Measurements from ENCODE around the gene ATP13A3. TPM values are rescaled to one million over a fixed set of nuclear protein-coding genes. Genes with fewer than 3 reads are reported as not detected.
A peak's percentile ranks its signal among the peaks of the same experiment; 100 is the strongest.
"Not testable (repeated sequence)": the region's sequence is repeated elsewhere in the genome, so short reads cannot be mapped to it uniquely, and the experiment has no call there.

The ATP13A3 gene
- polyA plus RNA-seq, 3 donors: 94.1 to 114 (median 106) TPM

DNA sequence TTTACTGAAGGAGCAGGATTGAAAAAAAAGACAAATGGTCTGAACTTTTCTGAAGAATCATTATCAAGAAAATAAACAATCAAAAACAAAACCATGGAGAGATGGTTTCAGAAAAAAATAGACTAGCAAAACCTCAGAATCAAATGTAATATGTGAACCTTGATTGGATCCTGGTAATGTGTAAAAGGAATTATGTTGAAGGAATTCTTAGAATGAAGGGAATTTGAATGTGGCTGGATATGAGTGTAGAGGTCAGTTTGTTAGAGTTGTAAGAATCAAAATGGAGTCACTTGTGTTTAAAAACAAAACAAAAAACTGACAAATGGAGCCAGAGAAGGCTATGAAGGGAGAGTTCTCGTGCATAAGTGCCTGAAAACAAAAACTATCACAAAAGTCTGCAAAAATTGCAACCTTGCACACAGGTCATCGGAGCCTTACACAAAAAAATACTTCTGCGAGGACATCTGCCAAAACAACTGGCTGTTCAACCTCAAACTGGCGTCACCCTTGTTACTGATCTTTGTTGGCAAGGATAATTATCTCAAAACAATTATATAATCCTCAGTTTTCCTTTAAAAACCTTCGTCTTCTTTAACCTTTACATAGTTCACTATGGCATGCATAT, 19.1 kb upstream of the ATP13A3 start:
- no peak for DNase-seq (ENCODE audit: extremely low read depth in 1 of 11, low read depth in 9 of 11, low spot score in 4 of 11)

DNA sequence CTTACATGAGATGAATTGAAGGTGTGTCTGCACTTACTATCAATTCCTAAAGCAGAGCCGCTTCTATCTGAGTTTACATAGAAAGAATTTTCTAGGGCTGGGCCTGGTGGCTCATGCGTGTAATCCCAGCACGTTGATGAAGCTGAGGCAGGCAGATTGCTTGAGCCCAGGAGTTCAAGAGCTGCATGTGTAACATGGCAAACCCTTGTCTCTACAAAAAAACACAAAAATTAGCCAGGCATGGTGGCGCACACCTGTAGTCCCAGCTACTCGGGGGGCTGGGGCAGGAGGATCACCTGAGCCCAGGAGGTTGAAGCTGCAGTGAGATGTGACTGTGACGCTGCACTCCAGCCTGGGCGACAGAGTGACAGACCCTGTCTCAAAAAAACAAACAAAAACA, 18.1 kb upstream of the ATP13A3 start:
- no peak for DNase-seq (ENCODE audit: extremely low read depth in 1 of 11, low read depth in 9 of 11, low spot score in 4 of 11)

DNA sequence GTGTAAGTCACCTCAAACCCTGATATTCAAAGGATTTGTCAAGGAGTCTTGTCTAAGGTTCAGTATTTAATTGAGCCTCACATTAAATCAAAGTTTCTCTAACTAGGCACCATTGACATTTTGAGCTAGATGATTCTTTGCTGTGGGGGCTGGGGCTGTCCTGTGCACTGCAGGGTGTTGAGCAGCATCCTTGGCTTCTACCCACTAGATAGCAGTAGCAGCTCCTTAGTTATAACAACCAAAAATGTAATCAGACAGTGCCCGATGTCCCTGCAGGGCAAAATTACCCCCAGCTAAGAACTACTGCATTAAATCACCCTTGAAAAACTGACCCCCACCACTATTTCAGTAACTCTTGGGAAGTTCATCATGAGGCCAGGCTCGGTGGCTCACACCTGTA, 17.3 kb upstream of the ATP13A3 start:
- DNase-seq (ENCODE audit: extremely low read depth in 1 of 11, low read depth in 9 of 11, low spot score in 4 of 11): no peak

DNA sequence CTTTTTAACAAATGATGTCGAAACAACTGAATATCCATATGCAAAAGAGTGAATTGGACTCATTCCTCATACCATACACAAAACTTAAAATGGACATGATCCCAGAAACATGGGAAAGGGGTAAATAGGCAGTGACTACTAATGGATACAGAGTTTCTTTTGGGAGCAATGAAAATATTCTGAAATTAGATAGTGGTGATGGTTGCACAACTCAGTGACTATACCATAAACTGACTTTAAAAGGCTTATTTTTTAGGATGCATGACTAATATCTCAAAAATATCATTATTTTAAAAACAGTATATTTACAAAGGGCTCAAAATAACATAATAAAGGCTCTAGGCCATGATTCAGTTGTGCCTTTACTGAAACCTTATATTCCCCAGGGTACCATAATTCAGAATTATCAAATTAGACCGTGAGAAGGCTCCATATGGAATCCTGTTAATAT, 16.3 kb upstream of the ATP13A3 start:
- no peak for DNase-seq (ENCODE audit: extremely low read depth in 1 of 11, low read depth in 9 of 11, low spot score in 4 of 11)

DNA sequence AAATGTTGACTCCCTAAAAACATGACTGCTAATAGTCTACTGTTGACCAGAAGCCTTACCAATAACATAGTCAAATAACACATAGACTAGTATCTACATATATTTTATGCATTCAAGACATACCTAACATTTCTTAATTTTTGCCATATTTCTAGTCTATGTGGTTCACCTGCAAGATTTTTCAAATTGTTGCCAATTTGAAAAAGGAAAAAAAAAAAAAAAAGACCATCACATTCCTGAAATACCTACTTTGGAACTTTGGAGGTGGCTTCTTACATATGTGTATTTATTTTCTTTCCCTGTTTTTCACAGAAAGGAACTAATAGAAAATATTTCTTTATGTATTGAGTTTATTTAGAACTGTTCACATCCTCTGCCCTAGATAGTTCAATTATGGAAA, 13.4 kb upstream of the ATP13A3 start:
- no peak for DNase-seq (ENCODE audit: extremely low read depth in 1 of 11, low read depth in 9 of 11, low spot score in 4 of 11)

DNA sequence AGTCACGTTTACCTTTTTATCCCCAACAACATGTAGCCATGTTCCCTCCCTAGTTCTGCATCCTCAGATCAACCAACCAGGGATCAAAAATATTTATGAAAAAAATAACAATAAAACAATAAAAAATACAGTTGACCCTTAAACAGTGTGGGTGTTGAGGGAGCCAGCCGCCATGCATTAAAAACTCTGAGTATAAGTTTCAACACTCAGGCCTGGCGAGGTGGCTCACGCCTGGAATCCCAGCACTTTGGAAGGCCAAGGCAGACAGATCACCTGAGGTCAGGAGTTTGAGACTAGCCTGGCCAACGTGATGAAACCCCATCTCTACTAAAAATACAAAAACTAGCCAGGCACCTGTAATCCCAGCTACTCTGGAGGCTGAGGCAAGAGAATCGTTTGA, 12.7 kb upstream of the ATP13A3 start:
- not testable (repeated sequence) for DNase-seq (ENCODE audit: extremely low read depth in 1 of 11, low read depth in 9 of 11, low spot score in 4 of 11)

DNA sequence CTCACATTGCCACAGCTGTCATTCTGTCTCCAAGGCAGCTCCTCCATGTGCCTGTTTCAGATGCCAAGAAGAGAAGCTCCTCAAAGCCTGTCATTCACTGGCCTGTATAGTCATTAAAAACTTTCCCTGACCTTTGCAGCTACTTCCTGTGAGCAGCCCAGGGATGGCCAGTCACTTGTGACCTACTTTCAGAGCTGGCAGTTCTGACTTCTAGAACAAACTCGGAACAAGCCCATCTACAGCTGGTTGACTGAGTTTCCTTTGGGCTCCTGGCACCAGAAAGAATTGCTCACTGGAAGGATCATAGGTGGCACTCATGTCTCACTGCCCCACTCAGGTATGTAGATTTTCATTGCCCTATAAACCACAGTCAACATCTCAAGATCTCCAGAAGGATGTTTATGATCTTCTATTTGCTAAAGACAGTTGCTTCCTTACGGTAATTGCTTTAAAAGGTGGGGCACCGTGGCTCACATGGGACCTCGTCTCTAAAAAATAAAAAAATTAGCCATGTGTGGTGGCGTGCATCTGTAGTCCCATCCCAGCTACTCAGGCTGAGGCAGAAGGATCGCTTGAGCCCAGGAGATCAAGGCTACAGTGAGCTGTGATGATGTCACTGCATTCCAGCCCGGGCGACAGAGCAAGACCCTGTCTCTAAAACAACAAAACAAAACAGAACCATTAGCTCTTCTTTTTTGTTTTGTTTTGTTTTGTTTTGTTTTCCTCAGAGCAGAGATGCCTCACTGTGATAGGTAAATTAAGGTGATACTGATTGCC, 11.2 kb upstream of the ATP13A3 start:
- no peak for DNase-seq (ENCODE audit: extremely low read depth in 1 of 11, low read depth in 9 of 11, low spot score in 4 of 11)

DNA sequence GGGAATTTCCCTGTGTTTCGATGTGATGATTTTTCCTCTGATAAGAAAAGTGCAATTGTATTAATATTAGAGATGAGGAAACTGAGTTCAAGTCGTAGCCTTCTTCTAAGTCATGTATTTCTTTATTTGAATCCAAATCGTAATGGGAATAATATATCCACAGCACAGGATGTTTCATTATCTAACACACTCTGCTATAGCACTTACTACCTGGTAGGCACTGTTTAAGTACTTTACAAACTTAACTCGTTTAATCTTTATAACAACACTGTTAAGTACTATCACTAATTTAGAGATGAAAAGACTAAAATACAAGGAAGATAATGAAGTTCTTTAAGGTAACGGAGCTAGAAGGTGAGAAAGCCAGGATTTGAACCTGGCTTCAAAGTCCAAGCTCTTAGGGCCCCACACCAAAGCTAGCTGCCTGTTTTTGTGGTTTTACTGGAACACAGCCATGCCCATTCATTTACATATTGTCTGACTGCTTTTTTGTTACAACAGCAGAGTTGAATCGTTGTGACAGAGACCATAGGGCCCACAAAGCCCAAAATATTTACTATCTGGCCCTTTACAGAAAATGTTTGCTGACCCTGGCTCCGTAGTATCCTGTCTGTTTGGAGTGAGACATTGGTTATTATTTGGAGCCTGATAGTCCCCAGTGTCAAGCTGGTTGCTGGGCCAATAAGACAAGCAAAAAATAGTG, 9.6 kb upstream of the ATP13A3 start:
- DNase-seq (ENCODE audit: extremely low read depth in 1 of 11, low read depth in 9 of 11, low spot score in 4 of 11): no peak

DNA sequence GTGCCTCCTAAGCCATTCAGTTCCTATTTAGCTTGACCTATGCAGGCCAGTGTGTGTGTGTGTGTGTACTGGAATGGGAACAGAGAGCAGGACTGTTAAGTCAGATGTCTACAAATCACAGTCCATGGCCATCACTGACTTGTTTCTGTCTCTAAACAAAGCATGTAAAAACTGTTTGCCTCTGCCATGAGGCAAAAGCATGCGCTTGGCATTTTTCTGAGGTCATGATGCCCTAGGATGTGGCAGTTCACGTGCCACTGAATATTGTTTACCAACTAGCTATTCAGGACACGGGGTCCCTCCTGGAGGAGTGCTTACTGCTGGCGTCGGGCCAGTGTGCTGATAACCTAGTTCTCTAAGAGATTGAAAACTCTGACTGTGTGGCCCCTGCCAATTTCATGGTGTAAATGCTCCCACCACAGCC, 8.2 kb upstream of the ATP13A3 start:
- DNase-seq (ENCODE audit: extremely low read depth in 1 of 11, low read depth in 9 of 11, low spot score in 4 of 11): no peak

DNA sequence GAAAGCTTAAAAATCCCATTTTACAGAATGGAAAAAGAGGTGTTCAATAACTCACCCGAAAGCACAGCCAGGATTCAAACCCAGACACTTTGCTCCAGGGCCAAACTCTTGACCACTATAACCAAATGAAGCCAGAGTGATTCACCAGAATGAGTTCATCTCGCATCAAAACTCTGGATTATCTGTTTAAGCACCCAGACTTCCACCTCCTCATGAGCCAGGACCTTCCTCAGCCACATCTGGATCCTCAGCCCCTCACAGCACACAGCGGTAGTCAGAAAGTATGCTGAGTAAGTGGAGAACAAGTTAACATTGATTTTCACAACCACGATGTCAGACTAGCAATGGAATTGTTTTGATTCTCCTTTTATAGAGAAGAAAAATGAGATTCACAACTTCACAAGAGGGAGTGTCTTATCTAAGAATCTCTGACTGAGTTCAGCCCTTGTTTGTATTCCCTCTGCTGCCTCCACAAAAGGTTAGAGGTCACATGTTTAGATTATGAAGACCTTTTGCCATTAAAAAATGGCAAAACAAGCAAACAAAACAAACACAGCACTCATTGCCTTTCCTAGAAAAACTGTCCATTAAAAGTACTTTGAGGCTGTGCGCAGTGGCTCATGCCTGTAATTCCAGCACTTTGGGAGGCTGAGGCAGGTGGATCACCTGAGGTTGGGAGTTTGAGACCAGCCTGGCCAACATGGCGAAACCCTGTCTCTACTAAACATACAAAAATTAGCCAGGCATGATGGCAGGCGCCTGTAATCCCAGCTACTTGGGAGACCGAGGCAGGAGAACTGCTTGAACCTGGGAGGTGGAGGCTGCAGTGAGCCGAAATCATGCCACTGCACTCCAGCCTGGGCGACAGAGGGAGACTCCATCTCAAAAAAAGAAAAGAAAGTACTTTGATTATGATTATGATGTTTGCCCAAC, 7.5 kb upstream of the ATP13A3 start:
- not testable (repeated sequence) for DNase-seq (ENCODE audit: extremely low read depth in 1 of 11, low read depth in 9 of 11, low spot score in 4 of 11)

DNA sequence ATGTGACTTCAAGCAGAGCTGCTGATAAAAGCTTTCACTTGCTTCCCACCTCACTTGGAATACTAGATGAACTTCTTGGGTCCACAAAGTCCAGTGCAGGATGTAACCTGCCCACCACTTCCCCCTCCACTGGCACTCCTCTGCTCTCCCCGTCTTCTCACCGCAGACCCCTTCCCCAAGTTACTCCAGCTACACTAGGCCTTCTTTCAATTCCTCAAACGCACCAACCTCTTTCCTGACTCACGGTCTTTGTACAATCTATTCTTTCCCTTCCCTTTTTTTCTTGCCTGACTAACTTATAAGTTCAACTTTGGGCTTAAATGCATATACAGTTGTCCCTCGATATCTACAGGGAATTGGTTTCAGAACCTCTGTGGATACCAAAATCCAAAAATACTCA, 5.2 kb upstream of the ATP13A3 start:
- DNase-seq (ENCODE audit: extremely low read depth in 1 of 11, low read depth in 9 of 11, low spot score in 4 of 11): no peak

DNA sequence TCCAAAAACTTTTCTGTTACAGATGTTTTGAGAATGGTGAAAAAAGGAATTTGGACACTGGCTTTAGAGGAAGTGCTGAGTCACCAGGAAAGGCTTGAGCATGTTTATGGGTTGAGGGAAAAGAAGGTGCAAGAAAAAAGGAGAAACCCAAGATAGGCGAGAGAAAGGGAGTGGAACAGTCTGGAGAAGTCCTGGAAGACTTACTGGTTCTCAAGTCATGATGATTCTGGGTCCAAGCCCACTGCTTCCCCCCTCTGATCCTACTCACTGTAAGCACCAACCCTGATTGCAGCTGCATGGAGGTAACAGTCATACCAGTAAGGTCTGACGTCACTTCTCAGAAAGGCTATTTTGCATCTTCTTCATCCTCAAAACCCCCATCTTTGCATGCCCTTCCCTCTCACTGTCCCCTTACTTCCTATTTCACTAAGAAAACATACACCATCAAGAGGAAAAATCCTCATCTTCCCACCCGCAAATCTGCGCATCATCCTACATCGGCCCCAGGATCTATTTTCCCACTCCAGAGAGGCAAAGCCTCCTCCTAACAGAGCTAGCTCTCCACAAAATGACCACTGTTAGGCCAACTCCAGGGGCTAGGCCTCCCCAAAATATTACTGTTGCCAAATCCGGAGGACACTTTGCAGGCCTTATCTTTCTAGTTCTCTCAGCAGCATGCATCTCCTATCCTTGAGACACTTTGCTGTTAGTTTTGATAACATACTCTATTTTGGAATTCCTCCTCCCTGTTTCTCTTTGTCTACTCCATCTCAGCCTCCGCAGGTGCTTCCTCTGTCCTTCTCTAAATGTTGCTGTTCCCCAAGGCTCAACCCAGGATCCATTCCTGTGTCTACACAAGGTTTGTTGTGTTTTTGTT, 3.2 kb upstream of the ATP13A3 start:
- no peak for DNase-seq (ENCODE audit: extremely low read depth in 1 of 11, low read depth in 9 of 11, low spot score in 4 of 11)

DNA sequence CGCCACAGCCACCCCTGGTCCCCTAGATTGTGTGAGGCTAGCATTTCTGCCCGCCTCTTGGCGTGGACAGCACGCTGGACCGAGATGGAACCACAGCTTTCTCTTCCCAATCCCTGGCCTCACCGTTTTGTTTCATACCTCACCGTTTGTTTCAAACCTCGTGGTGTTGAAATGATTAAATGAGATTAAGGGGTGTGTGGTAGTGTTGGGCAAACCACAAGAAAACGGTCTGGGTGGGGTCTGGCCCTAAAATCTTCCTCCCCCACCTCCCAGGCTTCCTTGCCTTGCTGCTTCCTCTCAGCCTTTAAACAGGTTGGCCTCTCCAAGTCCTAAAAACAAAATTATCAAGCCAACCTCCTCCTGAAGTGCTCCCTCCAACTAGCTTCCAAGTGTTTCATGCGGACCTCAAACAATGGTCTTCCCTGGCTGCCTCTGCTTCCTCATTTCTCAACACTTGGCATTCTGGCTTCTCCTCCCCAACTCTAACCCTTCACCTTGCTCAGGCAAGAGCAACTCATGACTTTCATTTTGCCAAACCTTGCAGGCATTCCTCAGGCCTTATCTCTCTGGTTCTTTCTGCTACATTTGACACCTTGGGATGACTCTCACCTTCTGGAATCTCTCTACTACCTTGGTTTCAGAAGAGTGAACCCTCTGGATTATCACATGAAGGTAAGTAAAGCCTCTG, 1.4 kb upstream of the ATP13A3 start:
- no peak for DNase-seq (ENCODE audit: extremely low read depth in 1 of 11, low read depth in 9 of 11, low spot score in 4 of 11)

DNA sequence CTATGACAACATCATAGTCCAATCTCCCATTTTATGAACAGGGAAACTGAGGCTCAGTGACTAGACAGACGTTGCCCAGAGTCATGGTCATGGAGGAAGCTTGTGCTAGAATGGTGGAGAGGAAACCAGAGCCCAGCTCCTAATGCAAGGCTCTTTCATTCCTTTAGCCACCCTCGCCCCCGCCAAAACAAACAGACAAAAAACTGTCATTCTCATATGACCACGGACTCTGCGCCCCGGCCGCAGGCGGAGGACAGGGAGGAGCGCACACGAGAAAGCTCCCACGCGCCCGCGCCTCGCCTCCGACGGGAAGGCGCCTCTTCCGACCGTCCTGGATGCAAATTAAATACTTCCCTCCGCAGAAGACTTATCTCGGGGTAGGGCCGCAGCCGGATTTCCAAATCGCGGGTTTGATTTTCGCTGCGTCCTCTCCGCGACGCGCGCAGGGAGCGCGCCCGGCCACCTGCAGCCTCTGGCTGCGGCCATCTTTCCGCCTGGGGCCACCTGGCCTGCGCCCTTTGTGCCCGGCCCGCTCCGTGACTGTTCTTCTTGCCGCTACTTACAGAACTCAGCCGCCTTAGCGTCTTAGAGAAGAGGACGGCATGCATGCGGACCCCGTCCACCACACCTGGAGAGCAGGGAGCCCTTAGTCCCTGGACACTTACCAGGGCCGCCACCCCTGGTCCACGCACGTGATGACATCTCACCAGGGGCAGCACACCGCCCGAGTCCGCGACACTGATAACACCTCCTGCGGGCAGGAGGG, 670 bp upstream of the ATP13A3 start:
- peak in 2 of 11 donors; percentile 38 to 44 for DNase-seq (ENCODE audit: extremely low read depth in 1 of 11, low read depth in 9 of 11, low spot score in 4 of 11)

DNA sequence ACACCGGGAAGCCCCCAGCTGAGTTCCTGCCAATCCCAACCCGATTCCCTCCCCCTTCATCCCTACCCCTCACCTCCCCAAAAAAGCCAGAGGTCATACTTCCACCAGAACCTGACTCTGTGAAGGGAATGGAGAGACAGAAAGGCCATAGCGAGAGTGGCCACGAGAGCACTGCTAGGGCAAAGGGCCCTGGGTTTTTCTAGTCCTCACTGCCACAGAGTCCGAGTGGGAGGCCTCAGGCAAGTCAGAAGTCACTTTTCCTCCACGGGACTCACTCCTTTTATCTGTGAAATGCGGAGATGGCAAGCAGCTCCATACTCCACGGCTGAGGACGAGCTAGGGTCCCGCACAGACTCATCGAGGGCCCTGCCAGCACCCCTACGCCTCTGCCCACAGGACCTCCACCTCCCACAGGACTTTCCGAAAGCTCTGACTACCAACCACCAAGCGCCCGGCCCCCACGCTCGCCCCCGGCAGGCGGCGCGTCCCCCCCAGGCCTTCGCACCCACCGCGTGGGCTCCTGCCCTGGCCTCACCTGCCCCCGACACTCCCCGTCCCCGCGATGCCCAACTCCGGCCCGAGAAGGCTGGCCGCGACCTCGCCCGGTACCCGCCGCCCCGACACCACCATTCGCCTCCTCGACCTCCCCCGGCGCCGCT, 792 bp downstream of the ATP13A3 start:
- DNase-seq (ENCODE audit: extremely low read depth in 1 of 11, low read depth in 9 of 11, low spot score in 4 of 11): peak in 1 of 11 donors; percentile 34

DNA sequence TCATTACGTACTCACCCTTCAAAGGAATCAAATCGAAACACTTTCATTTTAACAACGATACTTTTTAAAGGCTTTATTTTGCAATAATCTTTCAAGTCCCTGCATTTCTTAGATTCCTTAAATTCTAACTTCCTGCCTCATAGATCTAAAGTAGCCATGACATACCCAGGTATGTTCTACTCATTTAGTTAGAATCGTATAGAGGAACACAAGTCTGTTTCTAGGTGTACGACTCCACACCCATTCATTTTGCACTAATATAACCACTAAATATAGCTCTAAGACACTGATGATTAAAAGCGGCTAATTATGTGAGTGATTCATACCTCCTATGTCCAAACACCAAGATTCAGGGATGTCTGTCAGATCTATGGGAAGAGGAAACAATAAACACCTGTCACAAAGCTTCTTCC, 1.3 kb downstream of the ATP13A3 start:
- DNase-seq (ENCODE audit: extremely low read depth in 1 of 11, low read depth in 9 of 11, low spot score in 4 of 11): no peak
